ENCODE measurements around the gene TRIM56.
"Not testable (repeated sequence)": the region's sequence is repeated elsewhere in the genome, so short reads cannot be mapped to it uniquely, and the experiment has no call there.

- TF ChIP-seq CTCF (IDR thresholded peaks at IDR 0.05 in 4 of 5, conservative IDR thresholded peaks at IDR 0.05 in 1 of 5); POLR2A (IDR thresholded peaks at IDR 0.05): not testable (repeated sequence)
Measured at GRCh38 chr7:101071362-101072104, 13.7 kb upstream of the TRIM56 start.

All from gastrocnemius medialis (tissue), 4 donors.